GM21515 (cell line): Measurements from ENCODE around the gene FSTL3.
"Not testable (repeated sequence)": the region's sequence is repeated elsewhere in the genome, so short reads cannot be mapped to it uniquely, and the experiment has no call there.

Experiments
- ATAC-seq: cut with Tn5 transposase; IDR thresholded peaks from one replicate; pipeline ENCODE4 v1.9.1; 2021; ENCODE audit not compliant: unreplicated experiment

Gene FSTL3

DNA sequence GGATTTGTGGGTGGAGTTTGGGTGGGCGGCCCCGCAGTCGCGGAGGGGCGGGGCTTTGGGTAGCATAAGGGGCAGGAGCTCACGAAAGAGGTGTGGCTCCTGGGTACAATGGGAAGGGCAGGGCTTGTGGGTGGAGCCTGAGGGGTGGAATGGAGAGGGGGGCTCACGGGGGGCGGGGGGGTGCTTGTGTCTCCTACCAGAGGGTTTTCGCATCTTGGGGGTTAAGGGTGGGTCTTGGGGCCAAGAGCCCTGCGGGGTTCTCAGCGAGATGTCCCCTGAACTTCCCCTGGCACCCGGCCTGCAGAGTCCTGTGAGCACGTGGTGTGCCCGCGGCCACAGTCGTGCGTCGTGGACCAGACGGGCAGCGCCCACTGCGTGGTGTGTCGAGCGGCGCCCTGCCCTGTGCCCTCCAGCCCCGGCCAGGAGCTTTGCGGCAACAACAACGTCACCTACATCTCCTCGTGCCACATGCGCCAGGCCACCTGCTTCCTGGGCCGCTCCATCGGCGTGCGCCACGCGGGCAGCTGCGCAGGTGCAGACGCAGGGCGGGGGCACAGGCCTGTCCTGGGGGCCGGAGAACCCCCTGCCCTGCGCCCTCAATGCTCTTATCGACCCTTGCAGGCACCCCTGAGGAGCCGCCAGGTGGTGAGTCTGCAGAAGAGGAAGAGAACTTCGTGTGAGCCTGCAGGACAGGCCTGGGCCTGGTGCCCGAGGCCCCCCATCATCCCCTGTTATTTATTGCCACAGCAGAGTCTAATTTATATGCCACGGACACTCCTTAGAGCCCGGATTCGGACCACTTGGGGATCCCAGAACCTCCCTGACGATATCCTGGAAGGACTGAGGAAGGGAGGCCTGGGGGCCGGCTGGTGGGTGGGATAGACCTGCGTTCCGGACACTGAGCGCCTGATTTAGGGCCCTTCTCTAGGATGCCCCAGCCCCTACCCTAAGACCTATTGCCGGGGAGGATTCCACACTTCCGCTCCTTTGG lies 5.1 kb downstream of the FSTL3 start:
- ATAC-seq, result no peak

DNA sequence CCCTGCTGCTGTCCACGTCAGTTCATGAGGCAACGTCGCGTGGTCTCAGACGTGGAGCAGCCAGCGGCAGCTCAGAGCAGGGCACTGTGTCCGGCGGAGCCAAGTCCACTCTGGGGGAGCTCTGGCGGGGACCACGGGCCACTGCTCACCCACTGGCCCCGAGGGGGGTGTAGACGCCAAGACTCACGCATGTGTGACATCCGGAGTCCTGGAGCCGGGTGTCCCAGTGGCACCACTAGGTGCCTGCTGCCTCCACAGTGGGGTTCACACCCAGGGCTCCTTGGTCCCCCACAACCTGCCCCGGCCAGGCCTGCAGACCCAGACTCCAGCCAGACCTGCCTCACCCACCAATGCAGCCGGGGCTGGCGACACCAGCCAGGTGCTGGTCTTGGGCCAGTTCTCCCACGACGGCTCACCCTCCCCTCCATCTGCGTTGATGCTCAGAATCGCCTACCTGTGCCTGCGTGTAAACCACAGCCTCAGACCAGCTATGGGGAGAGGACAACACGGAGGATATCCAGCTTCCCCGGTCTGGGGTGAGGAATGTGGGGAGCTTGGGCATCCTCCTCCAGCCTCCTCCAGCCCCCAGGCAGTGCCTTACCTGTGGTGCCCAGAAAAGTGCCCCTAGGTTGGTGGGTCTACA lies 6.6 kb downstream of the FSTL3 start:
- no peak for ATAC-seq

DNA sequence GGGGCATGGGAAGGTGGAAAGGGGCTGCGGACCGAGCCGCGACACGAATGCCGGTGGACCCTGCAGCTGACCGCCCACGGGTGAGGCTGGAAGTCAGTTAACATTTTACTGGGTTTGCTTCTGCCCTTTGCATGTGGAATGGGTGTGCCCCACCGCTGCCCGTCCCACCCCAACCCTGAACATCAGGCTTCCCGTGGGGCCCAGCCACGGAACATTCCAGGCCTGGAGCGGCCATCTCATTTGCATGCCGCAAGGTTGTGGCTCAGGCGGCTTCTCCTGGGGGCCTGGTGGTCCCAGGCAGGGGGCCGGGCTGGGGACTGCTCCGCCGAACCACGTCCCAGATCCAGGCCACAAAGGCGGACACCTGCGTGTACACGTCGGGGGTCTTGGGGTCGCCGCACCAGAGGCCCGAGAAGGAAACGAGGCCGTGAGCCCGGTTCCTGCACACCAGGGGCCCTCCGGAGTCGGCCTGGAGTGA lies 9.3 kb downstream of the FSTL3 start:
- no peak for ATAC-seq

DNA sequence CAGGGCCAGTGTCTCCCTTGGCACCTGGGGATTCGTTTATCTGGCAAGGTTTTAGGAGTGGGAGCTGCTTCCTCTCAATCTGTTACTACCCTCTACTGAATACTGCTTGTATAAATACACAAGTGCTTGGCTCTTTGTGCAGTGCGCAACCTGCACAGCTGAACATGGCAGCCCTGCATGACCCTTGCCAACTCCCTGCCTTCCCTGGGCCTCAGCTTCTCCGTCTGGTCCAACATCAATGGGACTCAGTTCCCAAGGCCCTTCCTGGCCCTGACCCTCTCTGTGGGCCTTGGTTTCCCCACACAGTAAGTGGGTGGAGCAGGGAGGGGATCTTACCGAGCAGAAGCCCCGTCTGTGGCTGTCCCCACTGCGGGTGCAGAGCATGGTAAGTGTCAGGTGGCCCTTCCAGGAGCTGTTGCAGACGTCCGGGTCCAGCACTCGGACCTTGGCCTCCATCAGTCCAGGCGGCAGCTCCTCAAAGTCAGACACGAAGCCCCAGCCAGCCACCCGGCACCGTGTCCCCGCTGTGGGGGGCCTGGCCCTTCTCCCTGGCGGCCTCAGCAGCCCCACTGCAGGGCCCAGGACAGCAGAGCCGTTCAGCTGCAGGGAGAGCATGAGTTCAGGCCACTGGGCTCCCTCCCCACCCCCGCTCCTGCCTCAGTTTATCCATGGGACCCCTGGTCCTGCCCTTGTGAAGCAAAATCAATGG lies 10.6 kb downstream of the FSTL3 start:
- ATAC-seq, result no peak

DNA sequence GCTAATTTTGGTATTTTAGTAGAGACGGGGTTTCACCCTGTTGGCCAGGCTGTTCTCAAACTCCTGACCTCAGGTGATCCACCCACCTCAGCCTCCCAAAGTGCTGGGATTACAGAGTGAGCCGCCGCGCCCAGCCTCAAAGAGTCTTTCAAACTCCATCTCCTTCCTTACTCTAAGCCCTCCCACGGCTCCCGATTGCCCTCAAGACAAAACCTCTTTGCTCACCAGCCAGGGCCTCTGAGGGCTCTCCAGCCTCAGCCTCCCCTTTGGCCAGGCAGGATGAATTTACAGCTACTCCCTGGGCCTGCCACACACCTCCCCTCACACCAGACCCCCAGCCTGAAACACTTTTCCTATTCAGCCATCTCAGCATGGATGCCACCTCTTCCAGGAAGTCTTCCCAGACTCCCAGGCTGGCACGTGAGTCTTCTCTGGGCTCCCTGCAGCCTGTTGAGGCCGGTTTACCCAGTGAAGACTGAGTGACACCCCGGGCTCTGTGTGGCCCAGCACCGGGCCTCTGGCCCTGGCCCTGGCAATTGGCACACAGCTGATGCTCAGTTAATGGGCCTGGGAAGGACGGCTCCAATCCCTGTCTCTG lies 11.5 kb downstream of the FSTL3 start:
- ATAC-seq, result no peak

DNA sequence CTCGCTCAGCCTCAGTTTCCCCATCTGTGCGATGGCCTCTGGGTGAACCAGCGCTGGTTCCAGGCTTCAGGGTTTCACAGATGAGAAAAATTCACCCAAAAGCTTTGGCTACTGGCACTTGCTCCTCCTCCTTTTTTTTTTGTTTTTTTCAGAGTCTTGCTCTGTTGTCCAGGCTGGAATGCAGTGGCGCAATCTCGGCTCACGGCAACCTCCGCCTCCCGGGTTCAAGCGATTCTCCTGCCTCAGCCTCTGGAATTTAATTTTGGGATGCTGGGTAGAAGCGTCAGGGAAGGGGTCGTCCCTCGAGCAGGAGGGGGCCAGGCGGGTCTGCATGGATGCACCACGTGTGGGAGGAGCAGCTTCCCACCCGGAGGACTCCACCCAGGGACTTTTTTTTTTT lies 12.0 kb downstream of the FSTL3 start:
- ATAC-seq, result no peak

DNA sequence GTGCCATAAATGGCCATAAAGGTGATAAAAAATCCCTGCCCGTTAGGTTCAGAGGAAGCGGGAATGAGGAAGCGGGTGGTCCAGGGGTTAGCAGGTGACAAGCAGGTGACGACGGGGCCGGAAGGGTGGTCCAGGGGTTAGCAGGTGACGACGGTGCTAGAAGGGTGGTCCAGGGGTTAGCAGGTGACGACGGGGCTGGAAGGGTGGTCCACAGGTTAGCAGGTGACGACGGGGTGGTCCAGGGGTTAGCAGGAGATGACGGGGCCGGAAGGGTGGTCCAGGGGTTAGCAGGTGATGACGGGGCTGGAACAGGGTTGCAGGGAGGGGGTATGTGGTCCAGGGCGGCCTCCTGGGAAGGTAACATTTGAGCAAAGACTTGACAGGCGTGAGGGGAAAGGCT lies 12.8 kb downstream of the FSTL3 start:
- ATAC-seq, result no peak

DNA sequence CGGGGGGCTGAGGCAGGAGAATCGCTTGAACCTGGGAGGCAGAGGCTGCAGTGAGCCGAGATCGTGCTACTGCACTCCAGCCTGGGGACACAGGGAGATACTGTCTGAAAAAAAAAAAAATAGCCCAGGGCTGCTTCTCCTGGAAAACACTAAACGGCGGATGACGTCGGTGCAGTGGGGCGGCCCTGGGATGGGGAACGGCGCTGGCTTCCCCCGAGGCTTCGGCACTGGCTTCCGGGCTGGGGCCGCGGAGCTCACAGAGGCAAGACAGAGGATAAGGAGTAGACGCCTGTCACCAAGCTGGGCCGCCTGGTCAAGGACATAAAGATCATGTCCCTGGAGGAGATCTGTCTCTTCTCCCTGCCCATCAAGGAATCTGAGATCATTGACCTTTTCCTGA lies 14.0 kb downstream of the FSTL3 start:
- no peak for ATAC-seq

DNA sequence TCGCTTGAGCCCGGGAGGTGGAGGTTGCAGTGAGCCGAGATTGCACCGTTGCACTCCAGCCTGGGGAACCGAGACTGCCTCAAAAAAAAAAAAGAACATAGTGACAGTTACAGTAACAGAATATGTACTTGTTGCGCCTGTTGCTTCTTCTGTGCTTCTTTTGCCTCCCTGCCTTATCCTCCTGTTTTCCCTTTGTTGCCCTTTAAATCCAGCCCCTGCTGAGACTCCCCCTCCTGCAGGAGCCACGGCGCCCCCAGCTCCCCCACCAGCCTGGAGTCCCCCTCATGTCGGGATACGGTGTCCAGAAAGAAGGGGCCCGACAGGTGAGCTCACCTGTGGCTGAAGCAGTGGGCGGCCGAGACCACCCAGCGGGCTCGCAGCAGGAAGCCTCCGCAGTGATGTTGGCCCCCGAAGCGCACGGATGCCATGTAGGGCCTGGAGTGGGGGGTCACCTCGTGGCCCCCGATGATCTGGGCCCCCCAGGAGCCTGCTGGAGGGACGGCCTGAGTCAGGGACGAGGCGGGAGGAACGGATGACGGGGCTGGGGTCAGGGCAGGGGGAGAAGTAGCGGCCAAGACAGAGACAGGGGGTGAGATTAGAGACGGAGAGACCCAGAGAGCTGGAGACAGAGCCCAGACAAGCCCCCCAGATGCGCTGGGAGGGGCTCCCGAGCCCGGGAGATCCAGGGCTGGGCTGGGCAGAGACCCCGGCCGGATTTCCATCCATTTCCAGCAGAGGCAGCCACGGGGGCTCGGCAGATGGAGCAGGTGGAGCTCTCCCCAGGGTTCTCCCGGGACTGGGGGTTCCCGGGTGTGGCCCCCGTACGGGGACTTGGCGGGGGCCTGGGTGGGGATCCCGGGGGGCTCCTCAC lies 18.5 kb downstream of the FSTL3 start:
- ATAC-seq, result no peak

DNA sequence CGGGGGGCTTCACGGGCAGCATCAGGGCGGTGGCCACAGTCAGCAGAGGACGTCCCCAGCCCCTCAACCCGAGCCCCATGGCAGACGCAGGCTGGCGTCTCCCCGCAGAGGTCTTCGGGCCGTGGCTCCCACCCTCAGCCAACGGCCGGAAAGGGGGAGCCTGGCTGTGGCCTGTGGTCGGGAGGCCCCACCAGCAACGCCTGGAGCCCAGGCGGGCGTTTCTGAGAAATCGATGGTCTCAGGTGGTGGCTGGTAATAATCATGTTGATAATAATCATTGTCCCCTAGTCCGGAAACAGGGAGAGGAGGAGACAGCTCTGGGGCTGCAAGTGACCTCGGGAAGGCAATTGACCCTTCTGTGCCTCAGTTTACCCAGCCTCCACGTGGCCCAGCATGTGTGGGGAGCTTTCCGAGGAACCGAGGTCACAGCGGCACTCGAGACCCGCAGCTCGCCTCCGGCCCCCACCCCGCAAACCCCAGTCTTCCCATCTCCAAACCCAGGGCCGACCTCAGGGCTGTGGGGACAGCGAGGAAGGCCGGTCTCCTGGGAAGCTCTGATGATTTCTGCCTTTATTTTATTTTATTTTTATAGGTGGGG lies 19.3 kb downstream of the FSTL3 start, which contains the start of gene PRSS57:
Gene PRSS57 (minus strand): TSS at position 101 of the 598 bp plus-strand sequence. CDS start 22 bp downstream, at position 79.
- no peak for ATAC-seq

DNA sequence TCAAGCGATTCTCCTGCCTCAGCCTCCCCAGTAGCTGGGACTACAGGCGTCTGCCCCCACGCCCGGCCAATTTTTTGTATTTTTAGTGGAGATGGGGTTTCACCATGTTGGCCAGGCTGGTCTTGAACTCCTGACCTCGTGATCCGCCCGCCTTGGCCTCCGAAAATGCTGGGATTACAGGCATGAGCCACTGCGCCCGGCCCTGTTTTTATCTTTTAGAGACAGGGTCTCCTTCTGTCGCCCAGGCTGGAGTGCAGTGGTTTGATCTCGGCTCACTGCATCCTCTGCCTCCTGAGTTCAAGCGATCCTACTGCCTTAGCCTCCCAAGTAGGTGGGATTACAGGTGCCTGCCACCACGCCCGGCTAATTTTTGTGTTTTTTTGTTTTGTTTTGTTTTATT lies 22.3 kb downstream of the FSTL3 start:
- not testable (repeated sequence) for ATAC-seq

DNA sequence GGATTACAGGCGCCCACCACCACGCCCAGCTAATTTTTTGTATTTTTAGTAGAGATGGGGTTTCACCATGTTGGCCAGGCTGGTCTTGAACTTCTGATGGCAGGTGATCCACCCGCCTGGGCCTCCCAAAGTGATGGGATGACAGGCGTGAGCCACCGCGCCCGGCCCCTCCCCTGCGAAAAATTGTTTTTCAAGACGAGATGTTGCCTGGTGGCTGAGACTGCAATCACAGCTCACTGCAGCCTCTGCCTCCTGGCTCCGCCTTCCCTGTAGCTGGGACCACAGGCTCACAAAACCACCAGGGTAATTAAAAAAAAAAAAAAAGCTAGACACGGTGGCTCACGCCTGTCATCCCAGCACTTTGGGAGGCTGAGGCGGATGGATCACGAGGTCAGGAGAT lies 23.7 kb downstream of the FSTL3 start:
- ATAC-seq, result not testable (repeated sequence)

DNA sequence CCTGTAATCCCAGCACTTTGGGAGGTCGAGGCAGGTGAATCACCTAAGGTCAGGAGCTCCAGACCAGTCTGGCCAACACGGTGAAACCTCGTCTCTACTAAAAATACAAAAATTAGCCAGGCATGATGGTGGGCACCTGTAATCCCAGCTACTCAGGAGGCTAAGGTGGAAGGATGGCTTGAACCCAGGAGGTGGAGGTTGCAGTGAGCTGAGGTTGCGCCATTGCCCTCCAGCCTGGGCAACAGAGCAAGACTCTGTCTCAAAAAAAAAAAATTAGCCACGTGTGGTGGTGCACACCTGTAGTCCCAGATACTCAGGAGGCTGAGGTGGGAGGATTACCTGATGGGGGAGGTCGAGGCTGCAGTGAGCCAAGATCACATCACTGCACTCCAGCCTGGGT lies 26.7 kb downstream of the FSTL3 start:
- ATAC-seq, result not testable (repeated sequence)

DNA sequence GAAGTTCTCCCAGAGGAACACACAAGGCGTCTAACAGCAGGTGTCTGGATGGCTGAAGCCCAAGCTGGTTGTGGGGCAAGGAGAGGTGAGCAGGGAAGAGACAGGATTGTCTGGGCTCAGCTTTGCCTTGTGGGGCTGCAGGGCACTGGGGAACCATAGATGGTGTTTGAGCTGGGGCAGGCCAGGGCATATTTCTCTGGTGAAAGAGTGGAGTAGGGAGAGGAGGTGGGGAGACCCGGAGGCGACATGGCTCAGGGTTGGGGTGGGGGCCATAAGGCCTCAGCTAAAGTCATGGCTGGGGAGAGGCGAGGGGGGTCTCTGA lies 27.1 kb downstream of the FSTL3 start:
- ATAC-seq, result no peak

DNA sequence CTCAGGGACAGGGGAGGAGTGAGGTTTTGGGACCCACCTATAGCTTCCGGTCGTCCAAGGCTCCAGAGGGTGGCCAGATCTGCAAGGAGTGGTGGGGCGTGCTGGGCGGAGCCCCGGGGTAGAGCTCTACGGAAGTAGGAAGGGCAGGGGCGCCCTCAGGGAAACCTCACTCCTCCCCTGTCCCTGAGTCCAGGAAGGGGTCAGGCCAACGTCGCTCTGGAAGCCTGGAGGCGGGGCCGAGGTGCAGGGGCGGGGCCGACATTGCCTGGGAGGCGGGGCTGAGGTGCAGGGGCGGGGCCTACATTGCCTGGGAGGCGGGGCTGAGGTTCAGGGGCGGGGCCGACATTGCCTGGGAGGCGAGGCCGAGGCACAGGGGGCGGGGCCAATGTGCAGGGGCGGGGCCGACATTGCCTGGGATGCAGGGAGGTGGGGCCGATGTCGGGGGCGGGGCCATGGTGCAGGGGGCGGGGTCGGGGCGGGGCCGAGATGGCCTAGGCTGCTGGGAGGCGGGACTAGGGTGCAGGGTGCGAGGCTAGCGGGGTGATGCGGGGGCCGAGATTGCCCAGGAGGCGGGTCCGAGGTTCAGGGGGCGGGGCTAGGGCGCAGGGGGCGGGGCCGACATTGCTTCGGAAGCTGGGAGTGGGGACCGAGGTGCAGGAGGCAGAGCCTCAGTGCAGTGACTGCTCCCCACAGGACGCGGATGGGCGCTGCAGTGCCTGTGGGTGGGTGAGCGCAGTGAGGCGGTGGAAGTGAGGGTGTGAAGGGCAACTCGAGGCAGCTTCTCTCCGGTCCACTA lies 27.7 kb downstream of the FSTL3 start:
- ATAC-seq, result no peak

DNA sequence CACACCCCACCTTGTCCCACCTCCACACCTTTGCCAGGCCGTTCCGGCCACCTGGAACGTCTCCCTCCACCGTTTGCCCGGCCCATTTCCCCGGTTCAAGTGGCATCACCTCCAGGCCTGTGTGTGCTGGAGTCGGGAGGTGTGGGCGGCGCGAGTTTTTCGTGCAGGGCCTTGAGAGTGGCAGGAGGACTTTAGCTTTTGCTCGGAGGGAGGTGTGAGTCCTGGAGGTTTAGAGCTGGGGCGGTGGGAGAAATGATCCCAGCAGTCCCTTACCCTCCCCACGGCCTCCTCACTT lies 28.2 kb downstream of the FSTL3 start:
- no peak for ATAC-seq

DNA sequence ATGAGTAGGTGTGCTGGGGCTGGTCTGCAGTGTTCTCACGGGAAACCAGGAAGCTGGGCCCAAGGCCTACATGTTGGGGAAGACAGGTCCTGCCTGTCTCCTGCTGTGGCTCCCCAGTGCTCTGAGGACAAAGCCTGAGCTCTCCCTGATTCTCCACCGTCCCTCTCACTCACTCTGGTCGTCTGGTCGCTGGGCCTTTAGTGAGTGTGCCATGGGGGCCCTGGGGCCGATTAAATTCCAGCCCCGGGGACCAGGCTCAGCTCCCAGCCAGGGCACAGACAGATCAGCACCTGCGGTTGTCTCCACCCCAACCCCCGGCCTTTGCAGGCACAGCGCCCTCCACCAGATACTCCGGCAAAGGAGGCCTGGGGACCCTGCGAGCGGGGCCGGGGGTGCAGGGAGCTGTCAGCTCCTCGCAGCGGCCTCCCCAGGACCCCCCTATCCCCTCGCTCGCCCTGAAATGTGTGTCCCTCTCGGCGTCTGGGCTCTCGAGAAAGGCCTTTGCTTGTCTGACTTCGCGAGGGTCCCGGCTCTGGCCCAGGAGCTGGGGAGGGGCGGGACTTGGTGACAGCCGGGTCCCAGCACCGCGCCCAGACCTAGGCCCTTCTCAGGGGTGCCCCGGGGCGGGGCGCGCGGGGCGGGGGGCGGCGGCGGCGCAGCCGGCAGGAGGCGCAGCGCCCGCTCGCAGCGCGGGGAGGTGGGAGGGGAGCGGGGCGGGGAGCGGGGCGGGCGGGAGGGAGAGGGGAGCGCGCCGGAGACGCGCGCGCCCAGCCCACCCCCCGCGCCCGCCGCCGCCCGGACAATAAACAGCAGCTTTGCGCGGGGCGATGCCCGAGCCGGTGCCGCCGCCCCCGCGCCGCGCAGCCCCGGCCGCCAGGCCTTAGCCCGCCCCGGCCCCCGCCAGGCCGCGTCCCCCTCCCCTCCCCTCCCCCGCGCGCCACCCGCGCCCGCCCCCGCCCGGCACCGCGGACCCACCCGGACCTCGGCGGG lies 32.3 kb downstream of the FSTL3 start, which contains the start of gene PALM:
Gene PALM (plus strand): TSS at position 782 of the 990 bp plus-strand sequence. CDS start 212 bp downstream, outside the sequence.
- ATAC-seq, result no peak
